ENCODE measurements around the gene RGS7BP.

The RGS7BP gene

DNA sequence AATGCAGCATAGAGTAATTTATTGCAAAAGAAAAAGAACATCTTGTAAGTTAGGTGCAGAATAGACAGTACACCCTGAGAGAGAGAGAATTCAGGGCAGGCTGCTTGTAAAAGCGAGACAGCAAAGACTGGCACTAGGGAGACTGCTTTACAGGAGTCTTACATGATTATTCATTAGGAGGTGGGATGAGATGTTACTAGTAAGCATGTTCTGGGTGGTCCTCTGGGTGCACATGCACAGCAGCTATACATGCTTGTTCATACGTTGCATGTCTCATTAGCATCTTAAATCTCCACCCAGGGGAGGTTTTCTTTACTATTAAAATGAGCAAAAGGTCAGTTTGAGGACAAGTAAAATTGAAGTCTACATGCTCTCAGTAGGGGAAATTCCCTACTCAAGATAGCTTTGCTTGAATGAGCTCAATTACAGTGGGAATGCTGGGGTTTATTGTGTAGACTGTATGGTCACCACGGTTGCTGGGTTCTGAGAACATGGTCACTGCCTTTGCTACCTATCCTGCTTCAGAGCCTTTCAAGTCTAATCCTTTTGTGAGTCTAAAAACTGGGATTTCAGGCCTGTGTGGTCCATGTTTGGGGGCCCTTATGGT is 60.6 kb downstream of the RGS7BP start:
- DNase-seq = no peak

DNA sequence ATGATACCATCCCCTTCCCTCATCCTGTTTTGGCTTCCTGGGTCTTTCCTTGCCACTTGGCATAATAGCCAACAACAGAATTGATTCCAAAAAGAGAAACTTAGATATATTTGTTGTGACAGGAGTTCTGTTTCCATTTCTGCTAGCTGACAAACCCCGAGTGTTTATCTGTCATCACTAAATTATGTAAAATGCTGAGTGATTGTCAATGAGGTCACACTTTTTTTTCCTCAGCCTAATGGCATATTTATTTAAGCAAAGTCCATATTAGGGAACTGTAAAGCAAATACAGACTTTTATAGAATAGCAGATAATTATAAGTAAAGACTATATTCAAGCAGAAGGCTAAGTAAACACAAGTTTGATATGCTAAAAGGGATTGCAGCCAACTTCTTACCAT is 64.0 kb downstream of the RGS7BP start:
- DNase-seq = no peak

DNA sequence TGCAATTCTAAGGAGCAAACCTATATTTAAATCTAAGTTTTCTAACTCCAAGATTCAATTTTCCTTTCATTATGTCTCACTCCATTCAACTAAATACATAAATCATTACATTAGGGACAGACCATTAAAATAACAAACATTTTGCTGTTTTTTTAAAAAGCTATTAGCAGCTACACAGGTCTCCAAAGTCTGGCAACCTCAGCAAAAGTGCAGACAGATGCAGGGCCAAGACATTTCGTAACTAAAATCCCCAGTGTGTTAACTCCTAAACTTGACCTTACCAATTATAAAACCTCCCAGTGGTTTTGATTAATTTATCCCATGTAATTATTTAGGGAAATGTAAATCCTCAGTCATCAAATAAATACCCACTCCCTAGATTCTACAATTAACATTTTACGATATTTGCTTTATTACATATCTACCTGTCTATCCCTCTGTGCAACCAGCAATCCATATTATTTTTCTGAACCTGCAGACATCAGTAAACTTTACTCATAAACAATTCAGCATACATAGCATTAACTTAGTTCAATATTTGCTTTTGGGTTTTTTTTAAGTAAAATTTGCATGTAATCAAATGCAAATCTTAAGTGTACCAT is 64.7 kb downstream of the RGS7BP start:
- no peak for DNase-seq

DNA sequence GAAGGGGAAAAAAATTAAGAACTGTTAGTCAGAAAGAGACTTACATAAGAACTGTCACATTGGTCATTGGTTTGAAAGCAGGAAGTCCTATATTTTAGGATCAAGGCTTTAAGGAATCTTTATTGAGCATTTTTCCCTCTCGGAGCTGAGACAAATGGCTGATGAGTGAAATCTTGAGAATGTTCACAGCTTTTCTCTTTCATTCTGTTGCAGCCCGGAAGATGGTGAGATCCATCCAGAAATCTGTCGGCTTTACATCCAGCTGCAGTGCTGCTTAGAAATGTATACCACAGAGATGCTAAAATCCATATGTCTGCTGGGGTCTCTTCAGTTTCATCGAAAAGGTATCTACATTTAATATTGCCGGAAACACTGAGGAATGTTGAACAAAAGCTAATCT is 69.7 kb downstream of the RGS7BP start:
- DNase-seq = no peak

DNA sequence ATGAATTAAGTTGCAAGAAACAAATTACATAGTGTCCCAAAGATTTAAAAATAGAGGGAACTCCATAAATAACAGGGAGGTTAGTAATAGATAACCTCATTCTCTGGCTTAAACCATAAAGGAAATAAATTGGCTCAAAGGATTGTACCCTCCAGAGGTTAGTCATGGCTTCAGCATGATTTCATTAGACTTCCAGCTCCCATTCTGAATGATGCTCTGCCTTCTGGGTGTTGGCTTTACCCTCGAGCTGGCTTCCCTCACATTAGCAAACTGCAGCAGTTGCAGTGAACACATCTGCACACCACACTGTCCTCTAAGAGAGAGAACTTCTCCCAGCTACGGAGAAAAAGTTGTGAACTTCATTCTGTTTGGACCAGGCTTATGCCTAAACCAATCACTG is 70.4 kb downstream of the RGS7BP start:
- DNase-seq = no peak

DNA sequence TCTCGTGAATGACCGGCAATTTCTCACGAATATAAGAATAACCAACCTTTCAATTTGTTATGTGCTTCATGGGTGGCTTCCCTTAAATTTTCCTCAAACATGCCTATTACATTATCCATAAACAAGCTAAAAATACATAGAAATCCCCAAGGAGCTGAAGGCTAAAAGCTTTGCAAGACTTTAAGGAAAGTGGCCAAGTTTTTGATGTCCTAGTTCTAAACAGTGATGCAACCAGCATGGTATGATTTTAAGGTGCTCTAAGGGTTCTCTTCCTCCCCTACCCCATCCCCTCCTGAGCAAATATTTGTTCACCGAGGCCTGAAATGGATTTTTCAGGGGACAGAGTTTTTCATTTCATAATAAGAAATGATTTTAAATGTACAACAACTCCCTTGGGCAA is 79.8 kb downstream of the RGS7BP start:
- DNase-seq = no peak

DNA sequence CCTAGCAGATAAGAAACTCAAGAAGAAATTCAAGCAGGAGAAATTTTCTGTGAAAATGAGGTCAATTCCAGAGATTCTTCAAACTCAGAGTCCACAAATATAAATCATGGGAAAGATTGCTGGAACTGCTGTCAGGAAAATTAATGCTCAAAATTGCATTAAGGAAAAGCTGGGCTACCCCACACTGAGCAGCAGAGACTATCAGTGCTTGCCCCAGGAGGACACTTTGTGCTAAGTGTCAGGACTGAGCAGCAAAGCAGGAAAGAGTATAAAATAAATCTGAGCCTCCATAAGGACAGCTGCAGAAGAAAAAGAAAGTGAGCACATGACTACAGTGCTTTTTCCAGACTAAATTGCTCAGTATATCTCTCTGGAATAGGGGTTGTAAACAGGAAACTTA is 81.6 kb downstream of the RGS7BP start:
- DNase-seq = no peak

DNA sequence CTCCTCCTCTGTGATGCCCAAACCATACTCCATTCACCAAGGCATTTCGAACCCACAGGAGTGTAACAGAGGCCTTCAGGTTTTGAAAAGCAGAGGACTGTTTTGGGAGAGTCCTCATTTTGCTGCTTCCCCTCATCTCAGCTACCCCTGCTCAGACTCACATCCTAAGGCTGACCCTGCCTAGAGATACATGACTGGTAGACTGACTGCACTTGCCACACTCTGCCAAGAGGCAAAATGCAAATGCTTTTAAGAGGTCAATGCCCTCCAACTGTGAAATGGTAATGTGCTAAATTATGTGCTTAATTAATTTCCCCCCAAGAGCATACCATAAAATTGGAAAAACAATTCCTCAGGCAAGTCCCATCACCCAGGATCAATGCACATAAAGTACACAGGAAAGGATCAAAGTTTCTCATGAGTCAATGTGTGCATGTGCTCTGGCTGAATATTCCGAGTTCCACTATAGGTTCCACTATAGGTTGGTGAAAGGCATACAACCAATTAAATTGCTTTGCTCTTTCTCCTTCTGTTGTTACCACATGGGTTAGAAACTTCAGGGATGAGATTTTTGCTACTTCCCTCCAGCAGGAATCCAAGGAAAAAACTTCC is 87.0 kb downstream of the RGS7BP start:
- no peak for DNase-seq

DNA sequence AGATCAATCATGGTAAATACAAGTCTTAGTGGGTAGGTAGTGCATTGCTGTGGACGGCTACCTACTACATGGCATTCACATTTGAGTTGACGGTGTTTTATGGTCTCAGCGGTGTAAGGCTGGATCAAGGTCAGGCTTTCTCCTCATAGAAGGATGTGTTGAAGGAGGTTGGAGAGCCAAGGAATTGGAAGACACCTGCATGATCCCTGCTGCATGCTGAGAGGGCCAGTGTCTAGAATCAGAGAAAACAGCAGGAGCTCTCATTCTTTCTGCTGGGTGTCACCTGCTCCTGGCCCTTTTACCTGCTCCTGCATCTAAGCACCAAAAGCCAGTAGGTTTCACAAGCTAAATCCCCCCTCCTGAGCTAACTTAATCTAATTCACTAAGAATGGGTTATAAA is 88.2 kb downstream of the RGS7BP start:
- no peak for DNase-seq

DNA sequence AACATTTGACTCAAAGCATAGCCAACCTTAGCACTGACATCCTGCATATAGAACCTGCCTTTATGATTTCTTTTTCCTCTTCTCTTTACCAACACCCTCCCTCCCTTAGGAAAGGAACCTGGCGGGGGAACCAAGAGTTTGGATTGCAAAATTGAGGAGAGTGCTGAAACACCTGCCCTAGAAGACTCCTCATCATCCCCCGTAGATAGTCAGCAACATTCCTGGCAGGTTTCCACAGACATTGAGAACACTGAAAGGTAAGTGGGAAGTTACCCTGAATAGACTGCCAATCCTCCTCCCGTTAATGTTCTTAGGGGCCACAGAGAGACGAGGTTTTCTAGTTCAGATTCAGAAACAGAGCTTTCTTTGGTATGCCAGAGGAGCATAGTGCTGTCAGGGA is 88.8 kb downstream of the RGS7BP start:
- DNase-seq = no peak

DNA sequence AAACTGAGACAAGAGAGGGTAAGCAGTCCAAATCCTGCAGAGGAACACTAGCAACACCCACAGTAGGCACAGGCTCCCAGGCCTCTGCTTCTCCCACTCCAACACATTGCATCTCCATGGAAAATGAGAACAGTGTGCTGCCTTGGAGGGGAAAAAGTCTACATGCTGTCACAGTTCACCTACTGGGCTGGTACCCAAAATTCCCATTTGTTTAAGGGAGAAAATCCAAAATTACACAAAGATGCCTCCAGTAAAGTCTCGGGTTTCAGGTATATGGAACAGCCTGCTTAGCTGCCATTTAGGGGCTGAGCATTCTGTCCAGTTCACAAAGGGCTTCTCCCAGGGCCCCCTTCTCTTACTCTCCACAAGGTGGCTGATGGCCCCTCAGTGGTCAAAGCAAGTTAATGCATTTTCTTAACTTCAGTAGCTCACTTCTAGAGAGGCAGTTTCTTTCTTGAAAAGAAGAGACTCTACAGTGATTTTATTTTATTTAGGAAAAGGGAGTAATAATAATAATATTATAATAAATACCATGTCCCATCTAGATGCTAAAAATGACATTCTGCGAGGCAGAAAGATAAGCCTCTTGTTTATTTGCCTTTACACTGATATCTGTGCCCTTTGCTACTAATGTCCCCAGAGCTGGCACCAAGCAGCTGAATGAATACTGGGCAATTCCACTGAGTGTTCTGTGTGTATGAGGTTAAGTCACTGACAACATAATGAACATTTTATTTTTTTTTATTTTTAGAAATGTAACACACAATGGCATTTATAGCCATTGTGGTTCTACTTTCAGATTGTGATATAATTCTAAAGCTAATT is 89.4 kb downstream of the RGS7BP start:
- DNase-seq = no peak

DNA sequence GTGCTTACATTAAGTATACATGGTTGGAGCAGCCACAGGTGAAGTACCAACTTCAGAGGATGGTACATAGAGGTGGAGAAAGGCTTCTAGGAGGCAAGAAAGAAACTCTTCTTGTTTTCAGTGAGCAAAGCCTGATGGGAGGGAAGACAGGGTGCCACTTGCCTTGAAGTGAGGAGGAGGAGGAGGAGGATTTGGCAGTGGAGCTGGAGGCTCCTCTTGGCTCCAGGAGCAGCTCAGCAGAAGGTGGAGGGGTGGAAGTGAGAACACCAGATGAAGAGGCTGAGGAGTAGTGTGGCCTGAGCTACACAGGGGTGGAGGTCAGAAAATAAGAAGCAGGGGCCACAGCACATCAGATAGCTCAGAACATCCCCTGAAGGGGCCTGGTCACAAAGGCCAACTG is 93.4 kb downstream of the RGS7BP start:
- DNase-seq = no peak

DNA sequence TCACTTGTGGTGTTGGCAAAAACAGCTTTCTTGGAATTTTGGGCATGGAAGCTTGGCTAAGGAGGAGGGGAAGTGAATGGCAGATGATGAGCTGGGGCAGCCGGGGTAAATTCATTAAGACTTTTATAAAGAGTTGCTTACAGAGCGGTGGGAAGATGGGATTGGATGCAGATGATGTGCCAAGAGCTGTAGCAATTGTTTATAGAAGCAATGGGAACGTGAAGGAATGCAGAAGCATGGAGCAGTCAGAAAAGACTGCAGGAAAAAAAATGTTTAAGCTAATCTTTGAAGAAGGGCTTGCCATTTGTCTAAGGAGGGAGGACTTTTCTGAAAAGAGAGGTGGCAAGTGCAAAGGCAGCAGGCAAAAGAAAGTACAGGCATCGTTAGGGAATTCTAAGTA is 97.9 kb downstream of the RGS7BP start:
- no peak for DNase-seq

DNA sequence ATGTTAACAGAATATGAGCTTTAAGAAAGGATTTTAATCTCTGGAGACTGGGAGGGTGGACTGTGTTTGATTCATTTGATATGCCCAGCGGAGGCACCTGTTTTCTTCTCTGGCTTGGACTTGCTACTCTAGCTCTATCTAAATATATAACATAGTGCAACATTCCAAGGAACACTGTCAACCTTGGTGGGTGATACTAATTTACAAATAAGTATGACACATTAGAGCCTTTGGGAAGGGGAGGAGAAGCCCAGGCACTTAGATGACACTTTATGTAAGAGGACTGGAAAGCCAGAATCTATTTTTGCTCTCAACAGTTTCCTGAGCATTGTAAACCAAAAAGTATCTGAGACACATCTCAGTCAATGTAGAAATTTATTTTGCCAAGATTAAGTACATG is 101.1 kb downstream of the RGS7BP start:
- DNase-seq = no peak

DNA sequence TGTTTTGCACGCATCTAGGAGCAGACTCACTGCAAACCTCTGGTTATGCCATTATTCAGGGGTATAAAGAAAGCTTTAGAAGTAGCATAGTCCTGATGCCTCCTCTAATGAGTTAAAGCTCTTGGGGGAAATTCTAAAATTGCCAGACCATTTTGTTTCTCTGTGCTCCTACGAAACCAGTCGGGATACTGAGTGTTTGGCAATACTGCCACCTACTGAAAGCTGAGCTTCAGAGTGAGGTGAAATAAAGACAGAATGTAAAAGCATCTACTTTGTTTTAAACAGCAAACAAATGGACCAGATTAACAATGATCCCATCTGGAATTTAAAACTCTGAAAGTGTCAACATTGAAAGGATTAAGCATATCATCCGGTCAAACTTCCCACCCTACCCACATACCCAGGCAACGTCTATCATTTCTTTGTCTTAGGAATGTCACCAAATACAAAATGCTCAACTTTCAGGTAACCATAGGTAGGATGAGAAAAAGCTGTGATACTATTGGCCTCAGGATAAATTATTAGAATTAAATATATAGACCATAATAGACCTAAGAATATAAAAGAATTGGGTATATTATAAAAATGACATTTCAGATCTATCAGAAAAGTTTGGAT is 106.6 kb downstream of the RGS7BP start:
- no peak for DNase-seq

DNA sequence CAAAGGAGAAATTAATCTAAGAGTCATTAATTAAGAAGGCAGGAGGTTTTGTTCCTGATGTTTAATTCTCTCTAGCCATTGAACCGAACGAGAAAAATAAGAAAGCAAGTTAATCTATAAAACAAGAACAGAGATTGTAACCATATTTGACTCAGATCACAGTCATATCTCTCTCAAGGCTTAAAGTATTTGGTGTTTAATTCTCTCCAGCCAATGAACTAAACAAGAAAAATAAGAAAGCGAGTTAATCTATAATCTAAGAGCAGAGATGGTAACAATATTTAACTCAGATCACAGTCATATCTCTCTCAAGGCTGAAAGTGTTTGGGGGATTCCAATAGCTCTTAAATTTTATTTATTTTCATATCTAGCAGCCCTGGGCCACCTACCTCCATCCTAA is 110.1 kb downstream of the RGS7BP start:
- no peak for DNase-seq

DNA sequence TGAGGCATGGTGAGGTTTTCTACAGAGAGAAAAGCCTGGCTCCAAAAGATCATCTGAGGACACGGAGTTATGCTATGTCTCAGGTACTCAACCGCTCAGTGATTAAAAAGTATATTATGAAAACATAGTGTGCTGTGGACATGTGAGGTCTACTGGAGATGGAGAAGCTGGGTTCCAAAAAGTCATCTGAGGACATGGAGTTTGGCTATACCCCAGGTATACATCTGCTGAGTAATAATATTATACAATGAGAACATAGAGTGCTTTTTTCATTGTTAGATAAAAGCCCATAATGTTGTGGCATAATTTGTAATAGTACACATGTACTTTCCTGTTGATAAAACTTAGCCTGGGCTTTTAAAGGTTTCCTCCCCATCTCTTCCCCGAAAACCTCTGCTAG is 113.8 kb downstream of the RGS7BP start:
- no peak for DNase-seq

DNA sequence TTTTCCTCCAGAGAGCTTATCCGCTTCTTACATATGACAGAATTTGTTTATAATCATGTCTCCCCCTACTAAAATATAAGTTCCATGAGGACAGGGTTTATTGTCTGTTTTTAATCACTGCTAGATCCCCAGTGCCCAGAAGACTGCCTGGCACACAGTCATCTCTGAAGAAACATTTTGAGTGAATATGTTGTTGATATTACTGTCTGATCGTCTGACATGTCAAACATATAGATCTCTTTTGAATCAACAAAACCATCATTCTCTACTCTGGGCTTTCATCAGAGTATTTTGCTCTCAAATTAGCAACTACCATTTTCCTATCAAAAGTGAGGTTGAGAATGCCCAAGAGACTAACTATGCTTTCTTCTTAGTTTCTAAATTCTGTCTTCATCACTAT is 117.2 kb downstream of the RGS7BP start:
- DNase-seq = no peak

DNA sequence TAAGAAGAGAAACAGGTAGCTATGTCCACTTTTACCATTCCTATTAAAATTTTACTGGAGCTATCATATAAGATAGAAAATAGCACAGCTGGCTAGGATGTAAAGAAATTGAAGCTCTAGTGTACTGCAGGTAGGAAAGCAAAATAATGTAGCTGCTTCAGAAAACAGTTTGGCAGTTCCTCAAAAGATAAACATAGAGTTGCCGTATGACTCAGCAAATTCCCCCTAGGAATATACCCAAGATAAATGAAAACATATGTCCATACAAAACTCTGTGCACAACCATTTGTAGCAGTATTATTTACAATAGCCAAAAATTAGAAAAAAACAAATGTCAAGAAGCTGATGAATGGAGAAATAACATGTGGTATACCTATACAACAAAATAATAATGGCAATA is 119.9 kb downstream of the RGS7BP start:
- no peak for DNase-seq

DNA sequence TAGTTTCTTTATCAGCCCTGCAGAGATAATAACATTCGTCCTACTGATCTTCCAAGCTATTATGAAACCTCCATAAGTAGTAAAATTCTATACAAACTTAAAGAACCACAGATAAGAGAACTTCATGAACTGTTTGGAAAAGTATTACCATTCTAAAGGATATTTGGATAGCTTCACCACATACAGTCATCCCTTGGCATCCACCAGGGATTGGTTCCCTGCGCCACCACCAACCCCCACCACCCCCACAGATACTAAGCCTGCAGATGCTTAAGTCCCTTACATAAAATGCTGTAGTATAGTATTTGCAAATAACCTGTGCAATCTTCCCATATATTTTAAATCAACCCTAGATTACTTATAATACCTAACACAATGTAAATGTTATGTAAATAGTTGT is 123.1 kb downstream of the RGS7BP start:
- no peak for DNase-seq

DNA sequence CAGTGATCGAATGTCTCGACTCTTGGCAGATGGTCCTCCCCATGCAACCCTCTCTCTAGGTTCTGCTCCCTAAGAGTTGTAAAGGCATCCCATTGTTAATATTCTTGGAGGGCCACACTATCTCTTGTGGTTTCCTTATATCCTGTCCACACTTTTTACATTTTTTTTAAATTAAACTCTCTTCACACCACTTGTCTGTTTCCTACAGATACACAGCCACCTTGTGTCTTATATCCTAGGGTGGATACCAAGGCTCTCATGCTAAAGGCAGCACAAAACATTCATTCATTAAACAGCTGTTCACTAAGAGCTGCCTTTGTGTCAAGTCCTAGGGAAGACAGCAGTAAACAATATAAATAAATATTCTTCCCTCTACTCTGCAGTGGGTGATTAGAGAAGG is 124.0 kb downstream of the RGS7BP start:
- DNase-seq = no peak

DNA sequence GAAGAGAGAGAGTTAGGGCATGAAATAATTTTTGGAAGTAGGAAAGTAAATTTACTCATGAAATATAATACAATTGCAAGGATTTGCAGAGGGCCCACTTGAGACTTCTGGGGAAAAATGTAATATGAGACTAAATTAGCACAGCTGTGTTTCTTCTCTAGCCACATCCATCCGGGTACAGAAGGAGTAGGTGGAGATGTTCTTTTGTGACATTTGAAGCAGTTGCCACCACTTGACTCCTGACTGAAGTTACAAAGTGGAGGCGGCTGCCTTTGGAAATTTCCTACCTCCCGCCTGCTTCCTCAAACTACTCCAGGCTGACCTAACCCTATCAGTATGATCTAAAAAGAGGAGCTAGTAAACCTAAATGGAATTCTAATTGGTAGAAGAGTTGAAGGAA is 126.4 kb downstream of the RGS7BP start:
- DNase-seq = no peak

DNA sequence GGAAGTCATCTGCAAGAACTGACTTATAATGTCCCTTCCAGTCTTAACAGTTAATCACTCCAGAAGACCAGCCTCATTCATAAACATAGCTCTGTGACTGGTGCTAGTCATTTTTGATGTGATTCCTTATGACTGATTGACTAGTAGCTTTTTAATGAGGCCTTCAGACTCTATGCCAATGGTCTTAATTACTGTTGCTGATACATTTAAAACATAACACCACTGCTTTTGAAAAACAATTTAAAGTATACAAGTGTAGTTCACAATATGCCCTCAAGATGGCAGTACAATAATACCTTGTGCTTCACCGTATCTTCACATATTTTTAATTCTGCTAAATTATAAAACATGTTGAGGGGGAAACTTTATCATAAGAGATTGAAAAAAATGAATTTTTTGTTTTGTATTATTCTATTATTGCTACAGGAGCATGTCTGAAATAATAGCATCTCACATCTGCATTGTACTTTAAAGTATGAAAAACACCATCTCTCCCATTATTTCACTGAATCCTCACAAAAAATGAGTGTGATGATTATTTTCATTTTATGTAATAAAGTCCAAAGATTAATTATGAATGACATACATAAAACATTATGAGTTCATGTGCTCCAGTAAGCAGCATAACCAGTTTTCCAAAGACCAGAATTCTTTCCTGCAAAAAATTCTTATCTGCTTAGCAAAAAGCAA is 129.3 kb downstream of the RGS7BP start:
- no peak for DNase-seq

Measured in GOT3 (cell line).